HepG2 (cell line): Measurements from ENCODE around the gene LBX2. TPM values are rescaled to one million over a fixed set of nuclear protein-coding genes. Genes with fewer than 3 reads are reported as not detected.

Source experiments
- CC2D1A ChIP-seq: sonication (generic); formaldehyde crosslinking; IDR thresholded peaks from 2 replicates; pipeline ENCODE4 v1.8.1; 2023; ENCODE audit warnings: mild to moderate bottlenecking, missing genetic modification reagents
- CENPT ChIP-seq: sonication (generic); formaldehyde crosslinking; IDR thresholded peaks from 2 replicates; pipeline ENCODE4 v1.8.0; 2022; ENCODE audit warnings: low read depth, mild to moderate bottlenecking, moderate library complexity, missing genetic modification reagents
- CHD2 ChIP-seq: IDR thresholded peaks from 2 replicates; pipeline ENCODE4 v1.6.1; 2011; ENCODE audit warnings: low read depth, low read length, improper control_type of control experiment
- DNMT1 ChIP-seq: sonication (generic); formaldehyde crosslinking; IDR thresholded peaks from 2 replicates; pipeline ENCODE4 v1.5.1; 2020; ENCODE audit warnings: mild to moderate bottlenecking, missing genetic modification reagents
- ETV5 ChIP-seq: IDR thresholded peaks from 2 replicates; pipeline ENCODE4 v1.6.1; 2018; ENCODE audit warnings: missing biosample characterization, missing genetic modification reagents, inconsistent platforms, borderline replicate concordance
- GFI1 ChIP-seq: sonication (generic); formaldehyde crosslinking; IDR thresholded peaks from 2 replicates; pipeline ENCODE4 v1.5.0; 2020; ENCODE audit warnings: missing genetic modification reagents, mild to moderate bottlenecking, borderline replicate concordance
- MAF1 ChIP-seq: sonication (generic); formaldehyde crosslinking; IDR thresholded peaks from 2 replicates; pipeline ENCODE4 v1.5.0; 2020; ENCODE audit warnings: missing genetic modification reagents, borderline replicate concordance
- PHF21A ChIP-seq: sonication (generic); formaldehyde crosslinking; IDR thresholded peaks from 2 replicates; pipeline ENCODE4 v1.5.0; 2020; ENCODE audit warnings: mild to moderate bottlenecking, missing genetic modification reagents
- PRPF4 ChIP-seq: fragments of 200-400 bp; formaldehyde crosslinking; IDR thresholded peaks from 2 replicates; pipeline ENCODE4 v1.6.1; 2016; ENCODE audit warnings: low read length, low read depth; ENCODE audit not compliant: poor library complexity, severe bottlenecking
- REPIN1 ChIP-seq: sonication (generic); formaldehyde crosslinking; IDR thresholded peaks from 2 replicates; pipeline ENCODE4 v1.8.0; 2022; ENCODE audit warnings: missing genetic modification reagents, low read depth, mild to moderate bottlenecking, borderline replicate concordance
- RXRB ChIP-seq: IDR thresholded peaks from 2 replicates; pipeline ENCODE4 v1.6.1; 2016; ENCODE audit warnings: borderline replicate concordance, missing genetic modification reagents, missing compliant biosample characterization
- ZNF17 ChIP-seq: sonication (generic); formaldehyde crosslinking; IDR thresholded peaks from 2 replicates; pipeline ENCODE4 v1.5.0; 2020; ENCODE audit warnings: mild to moderate bottlenecking, missing genetic modification reagents
- ZNF598 ChIP-seq: sonication (generic); formaldehyde crosslinking; IDR thresholded peaks from 2 replicates; pipeline ENCODE4 v1.5.1; 2020; ENCODE audit warnings: mild to moderate bottlenecking, missing genetic modification reagents, borderline replicate concordance
- ZNF607 ChIP-seq: sonication (generic); formaldehyde crosslinking; IDR thresholded peaks from 2 replicates; pipeline ENCODE4 v1.5.1; 2020; ENCODE audit warnings: missing genetic modification reagents, mild to moderate bottlenecking, borderline replicate concordance
- ZNF747 ChIP-seq: sonication (generic); formaldehyde crosslinking; IDR thresholded peaks from 2 replicates; pipeline ENCODE4 v1.8.1; 2023; ENCODE audit warnings: missing genetic modification reagents, mild to moderate bottlenecking, borderline replicate concordance
- ZNF816 ChIP-seq: sonication (generic); formaldehyde crosslinking; IDR thresholded peaks from 2 replicates; pipeline ENCODE4 v1.8.0; 2022; ENCODE audit warnings: missing genetic modification reagents, mild to moderate bottlenecking, borderline replicate concordance
- polyA plus RNA-seq, 8 experiments: library from polyadenylated mRNA; depleted of rRNA in 3 of 8; stranded (reverse) in 7 of 8; unstranded in 1 of 8; fragments of >200 nt; fragmentation: Illumina TruSeq in 4 of 8; extraction: Trizol in 4 of 8; gene quantifications; 2 replicates each; pipeline versions ENCODE4 v1.2.1 to v1.2.3, GENCODE V29; 2011 to 2016; ENCODE audit warnings: low read depth in 4 of 8, missing spikeins in 1 of 8, mixed read lengths in 1 of 8; ENCODE audit not compliant: insufficient read depth in 1 of 8
- total RNA-seq, 5 experiments: library from RNA; depleted of rRNA; stranded (reverse); fragments of >200 nt; fragmentation: Illumina TruSeq; extraction: Trizol; gene quantifications; 2 replicates each; pipeline ENCODE4 v1.2.3, GENCODE V29; 2016; ENCODE audit warnings: low read depth in 1 of 5
- TF ChIP-seq, protein P1 (sequence below), 2 experiments: sonication (generic) in 1 of 2; formaldehyde crosslinking in 1 of 2; IDR thresholded peaks; 2 replicates each; pipeline versions ENCODE4 v1.4.0 to v1.6.1; 2016 to 2020; ENCODE audit warnings: borderline replicate concordance in 1 of 2, low read depth in 1 of 2, mild to moderate bottlenecking in 1 of 2, missing genetic modification reagents in 1 of 2
- TF ChIP-seq, protein P2 (sequence below): sonication (generic); formaldehyde crosslinking; IDR thresholded peaks from 2 replicates; pipeline ENCODE4 v1.9.0; 2022; ENCODE audit warnings: low read depth, missing genetic modification reagents
- TF ChIP-seq, protein P3 (sequence below): sonication (generic); formaldehyde crosslinking; IDR thresholded peaks from 2 replicates; pipeline ENCODE4 v1.5.0; 2020; ENCODE audit warnings: missing genetic modification reagents

The LBX2 gene
- total and polyA plus RNA-seq, 2 of the 13 experiments (the other 11 are each of a cell fraction or from before 2014, with no cell fraction given): 6.4 to 8.1 TPM

DNA sequence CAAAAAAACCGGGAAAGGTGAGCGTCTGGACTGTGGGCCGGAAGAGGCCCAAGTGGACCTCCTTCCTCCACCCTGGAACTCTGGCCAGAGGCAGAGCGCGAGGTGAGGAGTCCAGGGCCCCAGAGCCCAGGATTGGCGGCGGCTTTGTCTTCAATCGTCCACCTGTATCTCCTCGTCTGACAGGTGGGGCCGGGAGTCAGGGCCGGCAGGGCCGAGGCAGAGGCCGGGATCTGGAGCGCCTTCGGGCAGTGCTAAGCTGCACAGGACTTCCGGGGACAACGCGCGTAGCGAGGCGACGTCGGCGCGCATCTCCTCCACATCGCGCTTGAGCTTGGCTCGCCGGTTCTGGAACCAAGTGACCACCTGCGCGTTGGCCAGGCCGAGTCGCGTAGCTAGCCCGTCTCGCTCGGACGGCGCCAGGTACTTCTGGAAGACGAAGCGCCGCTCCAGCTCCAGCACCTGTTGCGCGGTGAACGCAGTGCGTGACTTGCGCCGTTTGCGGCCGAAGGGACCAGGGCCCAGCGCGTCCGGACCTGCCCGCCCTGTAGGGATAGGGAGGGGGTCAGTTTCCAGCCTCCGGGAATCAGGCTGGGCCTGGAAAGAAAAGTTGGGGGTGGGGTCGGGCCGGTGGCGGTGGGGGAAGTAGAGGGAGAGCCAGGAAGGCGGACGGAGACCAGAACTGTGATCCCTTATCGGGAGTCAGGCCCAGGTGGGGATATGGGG lies 1.5 kb downstream of the LBX2 start (continued):
- TF ChIP-seq, protein P1, sequence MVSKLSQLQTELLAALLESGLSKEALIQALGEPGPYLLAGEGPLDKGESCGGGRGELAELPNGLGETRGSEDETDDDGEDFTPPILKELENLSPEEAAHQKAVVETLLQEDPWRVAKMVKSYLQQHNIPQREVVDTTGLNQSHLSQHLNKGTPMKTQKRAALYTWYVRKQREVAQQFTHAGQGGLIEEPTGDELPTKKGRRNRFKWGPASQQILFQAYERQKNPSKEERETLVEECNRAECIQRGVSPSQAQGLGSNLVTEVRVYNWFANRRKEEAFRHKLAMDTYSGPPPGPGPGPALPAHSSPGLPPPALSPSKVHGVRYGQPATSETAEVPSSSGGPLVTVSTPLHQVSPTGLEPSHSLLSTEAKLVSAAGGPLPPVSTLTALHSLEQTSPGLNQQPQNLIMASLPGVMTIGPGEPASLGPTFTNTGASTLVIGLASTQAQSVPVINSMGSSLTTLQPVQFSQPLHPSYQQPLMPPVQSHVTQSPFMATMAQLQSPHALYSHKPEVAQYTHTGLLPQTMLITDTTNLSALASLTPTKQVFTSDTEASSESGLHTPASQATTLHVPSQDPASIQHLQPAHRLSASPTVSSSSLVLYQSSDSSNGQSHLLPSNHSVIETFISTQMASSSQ (IDR thresholded peaks at IDR 0.05; ENCODE audit: low read depth): no peak
- TF ChIP-seq, protein P1 (CRISPR knock-in tag; IDR thresholded peaks at IDR 0.05; ENCODE audit: borderline replicate concordance): 0 out of 2 replicates have a peak, but pooled peaks have one; percentile 12
- TF ChIP-seq ZNF17 (CRISPR knock-in tag) (no peak), ZNF607 (no peak), CHD2 (no peak), PHF21A (CRISPR knock-in tag) (0 out of 2 replicates have a peak, but pooled peaks have one; percentile 21), DNMT1 (CRISPR knock-in tag) (peak; percentile 93), ZNF747 (0 out of 2 replicates have a peak, but pooled peaks have one; percentile 43), MAF1 (CRISPR knock-in tag) (no peak; the same call in 1 of the 2 replicates), CENPT (0 out of 2 replicates have a peak, but pooled peaks have one; percentile 20), RXRB (no peak), ETV5 (CRISPR knock-in tag) (peak; percentile 56; the same call in 1 of the 2 replicates), ZNF816 (CRISPR knock-in tag) (peak; percentile 20; the same call in 1 of the 2 replicates), REPIN1 (CRISPR knock-in tag) (peak; percentile 85), GFI1 (CRISPR knock-in tag) (0 out of 2 replicates have a peak, but pooled peaks have one; percentile 42), ZNF598 (CRISPR knock-in tag) (no peak), CC2D1A (CRISPR knock-in tag) (no peak), PRPF4 (no peak)
- TF ChIP-seq, protein P2, sequence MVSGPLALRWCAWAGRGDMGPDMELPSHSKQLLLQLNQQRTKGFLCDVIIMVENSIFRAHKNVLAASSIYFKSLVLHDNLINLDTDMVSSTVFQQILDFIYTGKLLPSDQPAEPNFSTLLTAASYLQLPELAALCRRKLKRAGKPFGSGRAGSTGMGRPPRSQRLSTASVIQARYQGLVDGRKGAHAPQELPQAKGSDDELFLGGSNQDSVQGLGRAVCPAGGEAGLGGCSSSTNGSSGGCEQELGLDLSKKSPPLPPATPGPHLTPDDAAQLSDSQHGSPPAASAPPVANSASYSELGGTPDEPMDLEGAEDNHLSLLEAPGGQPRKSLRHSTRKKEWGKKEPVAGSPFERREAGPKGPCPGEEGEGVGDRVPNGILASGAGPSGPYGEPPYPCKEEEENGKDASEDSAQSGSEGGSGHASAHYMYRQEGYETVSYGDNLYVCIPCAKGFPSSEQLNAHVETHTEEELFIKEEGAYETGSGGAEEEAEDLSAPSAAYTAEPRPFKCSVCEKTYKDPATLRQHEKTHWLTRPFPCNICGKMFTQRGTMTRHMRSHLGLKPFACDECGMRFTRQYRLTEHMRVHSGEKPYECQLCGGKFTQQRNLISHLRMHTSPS: peak; percentile 65; the same call in 1 of the 2 replicates
- TF ChIP-seq, protein P3, sequence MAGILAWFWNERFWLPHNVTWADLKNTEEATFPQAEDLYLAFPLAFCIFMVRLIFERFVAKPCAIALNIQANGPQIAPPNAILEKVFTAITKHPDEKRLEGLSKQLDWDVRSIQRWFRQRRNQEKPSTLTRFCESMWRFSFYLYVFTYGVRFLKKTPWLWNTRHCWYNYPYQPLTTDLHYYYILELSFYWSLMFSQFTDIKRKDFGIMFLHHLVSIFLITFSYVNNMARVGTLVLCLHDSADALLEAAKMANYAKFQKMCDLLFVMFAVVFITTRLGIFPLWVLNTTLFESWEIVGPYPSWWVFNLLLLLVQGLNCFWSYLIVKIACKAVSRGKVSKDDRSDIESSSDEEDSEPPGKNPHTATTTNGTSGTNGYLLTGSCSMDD (CRISPR knock-in tag): no peak
